CD4-positive, alpha-beta T cell treated with Interleukin-12 subunit alpha and Interleukin-12 subunit beta, for 1 hour (primary cell): ENCODE measurements around the gene F5.
A peak's percentile ranks its signal among the peaks of the same experiment; 100 is the strongest.

Source experiments
- DNase-seq: peaks from one replicate; pipeline ENCODE4 v3.0.0-alpha.2; 2020

Gene F5

GRCh38 chr1:169586395-169587255 lies at the start of gene F5:
Gene F5 (minus strand): TSS chr1:169586481. CDS start chr1:169586386, 95 bp downstream.
- peak; percentile 77 for DNase-seq

GRCh38 chr1:169634877-169635276 lies 48.6 kb upstream of the F5 start:
- no peak for DNase-seq

- no peak for DNase-seq
These were observed 47.9 kb upstream of the F5 start for GRCh38 chr1:169634145-169634544.

- DNase-seq: no peak
These were observed 45.0 kb upstream of the F5 start for GRCh38 chr1:169631249-169631648.

GRCh38 chr1:169630006-169630405 lies 43.7 kb upstream of the F5 start, which contains the start of gene SELP:
Gene SELP (minus strand): TSS chr1:169630124. CDS start chr1:169630074, 50 bp downstream.
- no peak for DNase-seq

GRCh38 chr1:169624912-169625311 lies 38.6 kb upstream of the F5 start:
- DNase-seq: no peak

GRCh38 chr1:169624122-169624521 lies 37.8 kb upstream of the F5 start:
- no peak for DNase-seq

- no peak for DNase-seq
These were observed 37.0 kb upstream of the F5 start for GRCh38 chr1:169623132-169623926.

- no peak for DNase-seq
These were observed 34.3 kb upstream of the F5 start for GRCh38 chr1:169620565-169620964.

- no peak for DNase-seq
These were observed 32.1 kb upstream of the F5 start for GRCh38 chr1:169618367-169618766.

GRCh38 chr1:169615803-169616202 lies 29.5 kb upstream of the F5 start:
- DNase-seq: no peak

GRCh38 chr1:169610858-169611257 lies 24.6 kb upstream of the F5 start:
- DNase-seq: no peak

- no peak for DNase-seq
These were observed 23.8 kb upstream of the F5 start for GRCh38 chr1:169610108-169610507.

- no peak for DNase-seq
These were observed 21.9 kb upstream of the F5 start for GRCh38 chr1:169608226-169608625.

- peak; percentile 66 for DNase-seq
These were observed 18.7 kb upstream of the F5 start for GRCh38 chr1:169604781-169605560.

- peak; percentile 47 for DNase-seq
These were observed 15.0 kb upstream of the F5 start for GRCh38 chr1:169601096-169601881.

- no peak for DNase-seq
These were observed 9.8 kb upstream of the F5 start for GRCh38 chr1:169595764-169596711.

- DNase-seq: no peak
These were observed 8.1 kb upstream of the F5 start for GRCh38 chr1:169594391-169594790.

GRCh38 chr1:169590932-169591331 lies 4.7 kb upstream of the F5 start:
- no peak for DNase-seq

GRCh38 chr1:169588785-169589485 lies 2.7 kb upstream of the F5 start:
- DNase-seq: no peak
